NT2/D1 (cell line): Measurements from ENCODE around the gene LRRC75A.

Source experiments
- YY1 ChIP-seq: IDR thresholded peaks from 2 replicates; pipeline ENCODE4 v1.6.1; 2011; ENCODE audit not compliant: insufficient read length, insufficient read depth
- ZNF274 ChIP-seq: IDR thresholded peaks from 2 replicates; pipeline ENCODE4 v1.6.1; 2011; ENCODE audit warnings: mild to moderate bottlenecking, low read depth, low read length

DNA sequence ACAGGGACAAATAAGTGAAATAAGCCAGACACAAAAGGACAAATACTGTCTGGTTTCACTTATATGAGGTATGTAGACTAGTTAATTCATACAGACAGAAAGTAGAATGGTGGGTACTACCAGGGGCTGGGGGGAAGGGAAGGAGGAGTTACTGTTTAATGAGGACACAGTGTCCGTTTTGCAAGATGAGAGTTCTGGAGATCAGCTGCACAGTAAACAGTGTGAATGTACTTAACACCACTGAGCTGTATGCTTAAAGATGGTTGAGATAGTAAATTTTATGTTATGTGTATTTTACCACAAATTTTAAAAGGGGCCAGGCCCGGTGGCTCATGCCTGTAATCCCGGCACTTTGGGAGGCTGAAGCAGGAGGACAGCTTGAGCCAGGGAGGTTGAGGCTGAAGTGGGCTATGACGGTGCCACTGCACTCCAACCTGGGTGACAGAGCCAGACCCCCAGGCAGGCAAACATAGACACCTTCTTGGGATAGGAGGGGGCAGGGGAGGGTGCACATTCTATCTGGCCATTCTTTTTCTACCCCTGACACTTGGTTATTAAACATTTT is 23.5 kb downstream of the LRRC75A start:
- no peak for TF ChIP-seq ZNF274
- TF ChIP-seq YY1: no peak
